GM12878 (cell line): ENCODE data around the gene TNFRSF6B. TPM values are rescaled to one million over a fixed set of nuclear protein-coding genes. Genes with fewer than 3 reads are reported as not detected.

ENCODE experiments used
- CEBPB ChIP-seq, 2 experiments: fragments of 150-350 bp in 1 of 2; IDR thresholded peaks; 2 replicates each; pipeline ENCODE4 v1.6.1; 2012 to 2014; ENCODE audit warnings: low read depth in 2 of 2, low read length in 2 of 2, borderline replicate concordance in 1 of 2, inconsistent platforms in 1 of 2
- EGR1 ChIP-seq, 2 experiments: IDR thresholded peaks; 1 replicate in 1 of 2; 2 replicates in 1 of 2; pipeline ENCODE4 v1.6.1; 2011 to 2012; ENCODE audit warnings: low read depth in 2 of 2, low read length in 2 of 2, borderline replicate concordance in 1 of 2, mild to moderate bottlenecking in 1 of 2, moderate library complexity in 1 of 2
- IKZF2 ChIP-seq, 2 experiments: fragments of 450-650 bp; IDR thresholded peaks; 2 replicates each; pipeline ENCODE4 v1.6.1; 2017; ENCODE audit warnings: mild to moderate bottlenecking in 2 of 2, moderate library complexity in 2 of 2
- MEF2A ChIP-seq: IDR thresholded peaks from 2 replicates; pipeline ENCODE4 v1.6.1; 2011; ENCODE audit warnings: low read depth, mild to moderate bottlenecking, low read length, moderate library complexity; ENCODE audit not compliant: insufficient read depth
- NFXL1 ChIP-seq: fragments of 450-650 bp; IDR thresholded peaks from 2 replicates; pipeline ENCODE4 v1.6.1; 2017; ENCODE audit warnings: antibody characterized with exemption, mild to moderate bottlenecking, borderline replicate concordance
- NR2C1 ChIP-seq: fragments of 450-650 bp; IDR thresholded peaks from 2 replicates; pipeline ENCODE4 v1.6.1; 2017; ENCODE audit warnings: antibody characterized with exemption, mild to moderate bottlenecking, moderate library complexity
- NR2C2 ChIP-seq: IDR thresholded peaks from 2 replicates; pipeline ENCODE4 v1.6.1; 2011; ENCODE audit warnings: borderline replicate concordance, low read depth; ENCODE audit not compliant: control insufficient read depth, insufficient read length
- NR2F1 ChIP-seq: fragments of 450-650 bp; conservative IDR thresholded peaks from 2 replicates; pipeline ENCODE4 v1.6.1; 2017; ENCODE audit warnings: mild to moderate bottlenecking
- PAX5 ChIP-seq: IDR thresholded peaks from 2 replicates; pipeline ENCODE4 v1.6.1; 2011; ENCODE audit warnings: low read depth, low read length, borderline replicate concordance
- PAX8 ChIP-seq: fragments of 450-650 bp; IDR thresholded peaks from 2 replicates; pipeline ENCODE4 v1.6.1; 2017; ENCODE audit warnings: mild to moderate bottlenecking, moderate library complexity
- PML ChIP-seq: IDR thresholded peaks from 2 replicates; pipeline ENCODE4 v1.6.1; 2012; ENCODE audit warnings: low read length, inconsistent platforms
- POLR2A ChIP-seq: IDR thresholded peaks from 2 replicates; pipeline ENCODE4 v1.6.1; 2011; ENCODE audit warnings: low read depth, mild to moderate bottlenecking, low read length
- RAD21 ChIP-seq: IDR thresholded peaks from 2 replicates; pipeline ENCODE4 v1.6.1; 2011; ENCODE audit warnings: mild to moderate bottlenecking, low read depth, low read length, moderate library complexity; ENCODE audit not compliant: insufficient read depth
- RBBP5 ChIP-seq: fragments of 200-600 bp; sonication (generic); conservative IDR thresholded peaks from 2 replicates; pipeline ENCODE4 v1.6.1; 2016
- RFX5 ChIP-seq: IDR thresholded peaks from 2 replicates; pipeline ENCODE4 v1.6.1; 2011; ENCODE audit warnings: low read depth, low read length, improper control_type of control experiment
- SPI1 ChIP-seq: IDR thresholded peaks from 2 replicates; pipeline ENCODE4 v1.6.1; 2011; ENCODE audit warnings: low read depth, mild to moderate bottlenecking, low read length, moderate library complexity, borderline replicate concordance; ENCODE audit not compliant: insufficient read depth
- STAT1 ChIP-seq: fragments of 450-650 bp; conservative IDR thresholded peaks from 2 replicates; pipeline ENCODE4 v1.6.1; 2014; ENCODE audit warnings: antibody characterized with exemption, mild to moderate bottlenecking
- TBL1XR1 ChIP-seq: IDR thresholded peaks from 2 replicates; pipeline ENCODE4 v1.6.1; 2012; ENCODE audit warnings: low read depth, low read length, improper control_type of control experiment
- TCF3 ChIP-seq: IDR thresholded peaks from 2 replicates; pipeline ENCODE4 v1.6.1; 2012; ENCODE audit warnings: low read depth, mild to moderate bottlenecking, low read length, borderline replicate concordance; ENCODE audit not compliant: insufficient read depth
- YBX1 ChIP-seq: fragments of 450-650 bp; IDR thresholded peaks from 2 replicates; pipeline ENCODE4 v1.6.1; 2016; ENCODE audit warnings: antibody characterized with exemption
- polyA plus RNA-seq, 11 experiments: library from polyadenylated mRNA; depleted of rRNA in 4 of 11; unstranded in 6 of 11; stranded (reverse) in 5 of 11; fragments of >200 nt; fragmentation: Nextera tagmentation in 4 of 11; fragmentation: Illumina TruSeq in 1 of 11; extraction: Ambion mirVana in 4 of 11; extraction: Trizol in 1 of 11; gene quantifications; 1 replicate in 1 of 11; 2 replicates in 10 of 11; pipeline versions ENCODE4 v1.2.1 to v1.2.3, GENCODE V29; 2011 to 2016; ENCODE audit warnings: inconsistent platforms in 2 of 11, missing spikeins in 2 of 11, low read depth in 1 of 11
- total RNA-seq, 4 experiments: library from RNA; depleted of rRNA in 3 of 4; stranded (reverse); fragments of >200 nt in 3 of 4; fragmentation: Illumina TruSeq in 1 of 4; extraction: Trizol in 1 of 4; gene quantifications; 2 replicates each; pipeline versions ENCODE4 v1.2.1 to v1.2.3, GENCODE V29; 2013 to 2021
- TF ChIP-seq, protein P1 (sequence below): IDR thresholded peaks from 2 replicates; pipeline ENCODE4 v1.6.1; 2012; ENCODE audit warnings: improper control_type of control experiment, low read depth, low read length; ENCODE audit not compliant: insufficient replicate concordance
- TF ChIP-seq, protein P2 (sequence below): IDR thresholded peaks from 2 replicates; pipeline ENCODE4 v1.6.1; 2011; ENCODE audit warnings: low read depth, mild to moderate bottlenecking, low read length, moderate library complexity, borderline replicate concordance; ENCODE audit errors: extremely low read depth
- TF ChIP-seq, protein P3 (sequence below): IDR thresholded peaks from 2 replicates; pipeline ENCODE4 v1.6.1; 2012; ENCODE audit warnings: low read length, inconsistent platforms
- TF ChIP-seq, protein P4 (sequence below): fragments of 450-650 bp; IDR thresholded peaks from 2 replicates; pipeline ENCODE4 v1.6.1; 2014; ENCODE audit warnings: mild to moderate bottlenecking

The TNFRSF6B gene
- total and polyA plus RNA-seq, 10 of the 15 experiments (the other 5 are each of a cell fraction or from before 2014, with no cell fraction given): 0.67 to 2.2 (median 1.8) TPM; not detected in 7

DNA sequence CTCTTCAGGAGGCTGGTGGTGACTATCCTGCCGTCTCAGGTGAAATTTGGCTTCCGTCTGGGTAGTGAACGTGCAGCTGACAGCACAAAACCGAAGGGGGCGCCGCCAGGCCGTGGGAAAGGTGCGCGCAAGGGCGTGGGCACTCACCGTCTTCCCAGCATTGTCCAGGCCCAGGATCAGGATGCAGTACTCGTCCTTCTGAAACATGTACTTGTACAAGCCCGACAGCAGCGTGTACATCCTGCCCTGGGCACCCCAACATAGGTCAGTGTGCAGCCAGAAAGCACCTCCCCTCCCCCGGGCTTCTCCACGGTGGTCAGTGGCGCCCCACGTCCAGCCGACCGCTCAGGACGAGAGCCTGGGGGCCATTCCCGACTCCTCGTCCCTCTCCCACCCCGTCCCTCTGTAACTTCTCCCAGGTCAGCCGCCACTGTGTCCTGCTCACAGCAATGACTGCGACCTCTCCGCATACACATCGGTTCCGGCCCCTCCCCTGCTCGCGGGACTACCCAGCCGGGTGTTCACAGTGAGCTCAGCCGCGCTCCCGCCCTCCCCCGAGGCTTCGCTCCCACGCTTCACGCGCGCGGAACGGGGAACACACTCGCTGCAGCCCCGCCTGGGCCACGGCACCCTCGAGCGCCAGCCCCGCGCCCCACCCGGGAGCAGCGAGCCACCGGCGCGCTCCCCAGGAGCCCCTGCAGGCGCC is 10.6 kb downstream of the TNFRSF6B start (continued):
- TF ChIP-seq, protein P1, sequence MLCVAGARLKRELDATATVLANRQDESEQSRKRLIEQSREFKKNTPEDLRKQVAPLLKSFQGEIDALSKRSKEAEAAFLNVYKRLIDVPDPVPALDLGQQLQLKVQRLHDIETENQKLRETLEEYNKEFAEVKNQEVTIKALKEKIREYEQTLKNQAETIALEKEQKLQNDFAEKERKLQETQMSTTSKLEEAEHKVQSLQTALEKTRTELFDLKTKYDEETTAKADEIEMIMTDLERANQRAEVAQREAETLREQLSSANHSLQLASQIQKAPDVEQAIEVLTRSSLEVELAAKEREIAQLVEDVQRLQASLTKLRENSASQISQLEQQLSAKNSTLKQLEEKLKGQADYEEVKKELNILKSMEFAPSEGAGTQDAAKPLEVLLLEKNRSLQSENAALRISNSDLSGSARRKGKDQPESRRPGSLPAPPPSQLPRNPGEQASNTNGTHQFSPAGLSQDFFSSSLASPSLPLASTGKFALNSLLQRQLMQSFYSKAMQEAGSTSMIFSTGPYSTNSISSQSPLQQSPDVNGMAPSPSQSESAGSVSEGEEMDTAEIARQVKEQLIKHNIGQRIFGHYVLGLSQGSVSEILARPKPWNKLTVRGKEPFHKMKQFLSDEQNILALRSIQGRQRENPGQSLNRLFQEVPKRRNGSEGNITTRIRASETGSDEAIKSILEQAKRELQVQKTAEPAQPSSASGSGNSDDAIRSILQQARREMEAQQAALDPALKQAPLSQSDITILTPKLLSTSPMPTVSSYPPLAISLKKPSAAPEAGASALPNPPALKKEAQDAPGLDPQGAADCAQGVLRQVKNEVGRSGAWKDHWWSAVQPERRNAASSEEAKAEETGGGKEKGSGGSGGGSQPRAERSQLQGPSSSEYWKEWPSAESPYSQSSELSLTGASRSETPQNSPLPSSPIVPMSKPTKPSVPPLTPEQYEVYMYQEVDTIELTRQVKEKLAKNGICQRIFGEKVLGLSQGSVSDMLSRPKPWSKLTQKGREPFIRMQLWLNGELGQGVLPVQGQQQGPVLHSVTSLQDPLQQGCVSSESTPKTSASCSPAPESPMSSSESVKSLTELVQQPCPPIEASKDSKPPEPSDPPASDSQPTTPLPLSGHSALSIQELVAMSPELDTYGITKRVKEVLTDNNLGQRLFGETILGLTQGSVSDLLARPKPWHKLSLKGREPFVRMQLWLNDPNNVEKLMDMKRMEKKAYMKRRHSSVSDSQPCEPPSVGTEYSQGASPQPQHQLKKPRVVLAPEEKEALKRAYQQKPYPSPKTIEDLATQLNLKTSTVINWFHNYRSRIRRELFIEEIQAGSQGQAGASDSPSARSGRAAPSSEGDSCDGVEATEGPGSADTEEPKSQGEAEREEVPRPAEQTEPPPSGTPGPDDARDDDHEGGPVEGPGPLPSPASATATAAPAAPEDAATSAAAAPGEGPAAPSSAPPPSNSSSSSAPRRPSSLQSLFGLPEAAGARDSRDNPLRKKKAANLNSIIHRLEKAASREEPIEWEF: no peak
- TF ChIP-seq NFXL1 (no peak), STAT1 (no peak), CEBPB (IDR thresholded peaks at IDR 0.05; ENCODE audit: borderline replicate concordance in 1 of 2, low read depth in 2 of 2, low read length in 2 of 2) (no peak), NR2C2 (no peak), RAD21 (peak; percentile 94), NR2C1 (no peak), IKZF2 (IDR thresholded peaks at IDR 0.05) (peak; percentile 36 to 48; a peak in 2 of 4 replicates), PML (no peak), RBBP5 (no peak), RFX5 (no peak), MEF2A (no peak), PAX8 (no peak), PAX5 (no peak), TCF3 (0 out of 2 replicates have a peak, but pooled peaks have one; percentile 13), POLR2A (no peak; the same call in 1 of the 2 replicates), SPI1 (no peak), TBL1XR1 (no peak), NR2F1 (no peak), YBX1 (no peak), EGR1 (IDR thresholded peaks at IDR 0.05; ENCODE audit: borderline replicate concordance in 1 of 2, low read depth in 2 of 2, low read length in 2 of 2) (peak in 1 of 2 experiments; percentile 39; a peak in 1 of 3 replicates)
- TF ChIP-seq, protein P2, sequence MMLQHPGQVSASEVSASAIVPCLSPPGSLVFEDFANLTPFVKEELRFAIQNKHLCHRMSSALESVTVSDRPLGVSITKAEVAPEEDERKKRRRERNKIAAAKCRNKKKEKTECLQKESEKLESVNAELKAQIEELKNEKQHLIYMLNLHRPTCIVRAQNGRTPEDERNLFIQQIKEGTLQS: no peak
- TF ChIP-seq, protein P3, sequence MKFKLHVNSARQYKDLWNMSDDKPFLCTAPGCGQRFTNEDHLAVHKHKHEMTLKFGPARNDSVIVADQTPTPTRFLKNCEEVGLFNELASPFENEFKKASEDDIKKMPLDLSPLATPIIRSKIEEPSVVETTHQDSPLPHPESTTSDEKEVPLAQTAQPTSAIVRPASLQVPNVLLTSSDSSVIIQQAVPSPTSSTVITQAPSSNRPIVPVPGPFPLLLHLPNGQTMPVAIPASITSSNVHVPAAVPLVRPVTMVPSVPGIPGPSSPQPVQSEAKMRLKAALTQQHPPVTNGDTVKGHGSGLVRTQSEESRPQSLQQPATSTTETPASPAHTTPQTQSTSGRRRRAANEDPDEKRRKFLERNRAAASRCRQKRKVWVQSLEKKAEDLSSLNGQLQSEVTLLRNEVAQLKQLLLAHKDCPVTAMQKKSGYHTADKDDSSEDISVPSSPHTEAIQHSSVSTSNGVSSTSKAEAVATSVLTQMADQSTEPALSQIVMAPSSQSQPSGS: no peak
- TF ChIP-seq, protein P4, sequence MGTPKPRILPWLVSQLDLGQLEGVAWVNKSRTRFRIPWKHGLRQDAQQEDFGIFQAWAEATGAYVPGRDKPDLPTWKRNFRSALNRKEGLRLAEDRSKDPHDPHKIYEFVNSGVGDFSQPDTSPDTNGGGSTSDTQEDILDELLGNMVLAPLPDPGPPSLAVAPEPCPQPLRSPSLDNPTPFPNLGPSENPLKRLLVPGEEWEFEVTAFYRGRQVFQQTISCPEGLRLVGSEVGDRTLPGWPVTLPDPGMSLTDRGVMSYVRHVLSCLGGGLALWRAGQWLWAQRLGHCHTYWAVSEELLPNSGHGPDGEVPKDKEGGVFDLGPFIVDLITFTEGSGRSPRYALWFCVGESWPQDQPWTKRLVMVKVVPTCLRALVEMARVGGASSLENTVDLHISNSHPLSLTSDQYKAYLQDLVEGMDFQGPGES: no peak
